Measurements from ENCODE around the gene SYNE3.

The SYNE3 gene

GRCh38 chr14:95474941-95475340 lies 41.5 kb downstream of the SYNE3 start:
- DNase-seq (ENCODE audit: low read depth in 1 of 2, low spot score in 1 of 2) = no peak

GRCh38 chr14:95474486-95474885 lies 42.0 kb downstream of the SYNE3 start:
- no peak for DNase-seq (ENCODE audit: low read depth in 1 of 2, low spot score in 1 of 2)

GRCh38 chr14:95472819-95473251 lies 43.6 kb downstream of the SYNE3 start:
- DNase-seq (ENCODE audit: low read depth in 1 of 2, low spot score in 1 of 2) = no peak

- no peak for DNase-seq (ENCODE audit: low read depth in 1 of 2, low spot score in 1 of 2)
Measured at GRCh38 chr14:95471476-95471875, 45.0 kb downstream of the SYNE3 start.

- DNase-seq (ENCODE audit: low read depth in 1 of 2, low spot score in 1 of 2) = no peak
Measured at GRCh38 chr14:95471016-95471415, 45.4 kb downstream of the SYNE3 start.

- DNase-seq (ENCODE audit: low read depth in 1 of 2, low spot score in 1 of 2) = no peak
Measured at GRCh38 chr14:95469134-95469481, 47.3 kb downstream of the SYNE3 start.

GRCh38 chr14:95468448-95469133 lies 47.9 kb downstream of the SYNE3 start:
- DNase-seq (ENCODE audit: low read depth in 1 of 2, low spot score in 1 of 2) = no peak

GRCh38 chr14:95467657-95468056 lies 48.8 kb downstream of the SYNE3 start:
- no peak for DNase-seq (ENCODE audit: low read depth in 1 of 2, low spot score in 1 of 2)

GRCh38 chr14:95467232-95467631 lies 49.2 kb downstream of the SYNE3 start:
- DNase-seq (ENCODE audit: low read depth in 1 of 2, low spot score in 1 of 2) = no peak

Measured in activated T-helper 1 cell treated with anti-CD3 and anti-CD28 coated beads, Interleukin-2, amount 50 U/mL, for 16 hours (primary cell).